Measurements from ENCODE around the gene INTS1.
"Not testable (repeated sequence)": the region's sequence is repeated elsewhere in the genome, so short reads cannot be mapped to it uniquely, and the experiment has no call there.

INTS1 gene

GRCh38 chr7:1531263-1531978, 27.2 kb upstream of the INTS1 start:
- no peak for DNase-seq

GRCh38 chr7:1530946-1531262, 26.7 kb upstream of the INTS1 start:
- DNase-seq: no peak

GRCh38 chr7:1529383-1530116, 25.4 kb upstream of the INTS1 start:
- DNase-seq: no peak

GRCh38 chr7:1526271-1526754, 22.1 kb upstream of the INTS1 start:
- DNase-seq: no peak

GRCh38 chr7:1525409-1525808, 21.2 kb upstream of the INTS1 start:
- no peak for DNase-seq

- no peak for DNase-seq
These were observed 19.7 kb upstream of the INTS1 start for GRCh38 chr7:1523844-1524243.

- DNase-seq: no peak
These were observed 19.0 kb upstream of the INTS1 start for GRCh38 chr7:1523208-1523607.

GRCh38 chr7:1521456-1521855, 17.3 kb upstream of the INTS1 start:
- DNase-seq: no peak

GRCh38 chr7:1520539-1521234, 16.5 kb upstream of the INTS1 start:
- no peak for DNase-seq

- DNase-seq: not testable (repeated sequence)
These were observed 15.2 kb upstream of the INTS1 start for GRCh38 chr7:1519322-1519922.

GRCh38 chr7:1516586-1517251, 12.5 kb upstream of the INTS1 start:
- DNase-seq: no peak

- DNase-seq: not testable (repeated sequence)
These were observed 11.3 kb upstream of the INTS1 start for GRCh38 chr7:1515509-1515967.

GRCh38 chr7:1514995-1515401, 10.8 kb upstream of the INTS1 start:
- DNase-seq: no peak

GRCh38 chr7:1514407-1514806, 10.2 kb upstream of the INTS1 start:
- DNase-seq: no peak

GRCh38 chr7:1513657-1514095, 9.5 kb upstream of the INTS1 start:
- DNase-seq: no peak

GRCh38 chr7:1512781-1513656, 8.8 kb upstream of the INTS1 start:
- no peak for DNase-seq

GRCh38 chr7:1511444-1512422, 7.5 kb upstream of the INTS1 start:
- no peak for DNase-seq

GRCh38 chr7:1510780-1511154, 6.6 kb upstream of the INTS1 start:
- no peak for DNase-seq

- no peak for DNase-seq
These were observed 5.0 kb upstream of the INTS1 start for GRCh38 chr7:1509226-1509625.

- DNase-seq: no peak
These were observed 4.1 kb upstream of the INTS1 start for GRCh38 chr7:1508277-1508758.

All from NCI-H1092 (cell line).